Psoas muscle (tissue), 8 donors: Measurements from ENCODE around the gene ADCY9. TPM values are rescaled to one million over a fixed set of nuclear protein-coding genes. Genes with fewer than 3 reads are reported as not detected.

Experiments used
- ATAC-seq, 4 donors: fragments of 200-7000 bp; cut with Tn5 transposase; one replicate each; pipeline ENCODE4 v1.9.1; 2020; ENCODE audit warnings: moderate library complexity in 3 of 4, mild to moderate bottlenecking in 2 of 4
- DNase-seq, 2 donors: peaks; one replicate each; pipeline ENCODE4 v3.0.0-alpha.2; 2020
- H3K27ac ChIP-seq: fragments of 200-600 bp; one replicate; pipeline ENCODE4 v1.8.0; 2022
- H3K27me3 ChIP-seq, 3 donors: fragments of 200-600 bp in 1 of 3; one replicate each; pipeline versions ENCODE4 v1.6.1 to v1.8.0; 2013 to 2022; ENCODE audit warnings: low read length in 2 of 3, mild to moderate bottlenecking in 2 of 3, moderate library complexity in 1 of 3; ENCODE audit not compliant: insufficient read depth in 3 of 3
- H3K36me3 ChIP-seq, 2 donors: fragments of 200-600 bp in 1 of 2; one replicate each; pipeline versions ENCODE4 v1.6.1 to v1.8.0; 2013 to 2022; ENCODE audit warnings: low read depth in 1 of 2, mild to moderate bottlenecking in 1 of 2, moderate library complexity in 1 of 2; ENCODE audit not compliant: insufficient read depth in 1 of 2
- H3K4me1 ChIP-seq: fragments of 200-600 bp; one replicate; pipeline ENCODE4 v1.8.0; 2022
- H3K4me3 ChIP-seq: fragments of 200-600 bp; one replicate; pipeline ENCODE4 v1.8.0; 2022; ENCODE audit warnings: mild to moderate bottlenecking
- H3K9me3 ChIP-seq: fragments of 200-600 bp; one replicate; pipeline ENCODE4 v1.8.0; 2022
- CTCF ChIP-seq: fragments of 200-600 bp; IDR thresholded peaks from one replicate; pipeline ENCODE4 v1.8.0; 2022; ENCODE audit warnings: antibody characterized with exemption
- WGBS, 3 donors: extraction: QIAGEN DNeasy Blood & Tissue Kit; methylation state at CpG; one replicate each; pipeline versions ENCODE4 v1.1.6 to v1.1.7; 2013; 5-methylcytosine and 5-hydroxymethylcytosine counted together
- intact Hi-C, 2 donors: fragments of 100-400 bp; cut with DNase I; formaldehyde crosslinking; loops; one replicate each; pipeline versions ENCODE4 v1.11.0 to v1.14.2; 2022
- polyA plus RNA-seq, 3 donors: library from polyadenylated mRNA; stranded (reverse); fragments of 200-250 nt; gene quantifications; one replicate each; pipeline ENCODE4 v1.2.3, GENCODE V29; 2013
- total RNA-seq, 4 donors: library from RNA; stranded (reverse); fragmentation: NEBNext Ultra II Directional in 2 of 4; extraction: Animal tissue kit (Norgen Biotek cat#: 25700) in 2 of 4; gene quantifications; one replicate each; pipeline versions ENCODE4 v1.2.1 to v1.2.4, GENCODE V29; 2021 to 2023
- donor health status: healthy with polysubstance abuse.
- donor health status: DM: no; HTN: no; CAD: no; lungs with moderate emphysema.
- donor health status: Bipolar disorder and iron deficiency.
- donor health status: healthy.
- donor health status: DM: yes; HTN: yes; CAD: no.
- donor health status: DM: no; HTN: no; CAD: no.
- donor health status: DM: no; HTN: no; CAD: no.
- donor health status: DM: yes; HTN: yes; CAD: no.

ADCY9 gene
- total and polyA plus RNA-seq, 7 donors = 9.0 to 134 (median 44.9) TPM

DNA sequence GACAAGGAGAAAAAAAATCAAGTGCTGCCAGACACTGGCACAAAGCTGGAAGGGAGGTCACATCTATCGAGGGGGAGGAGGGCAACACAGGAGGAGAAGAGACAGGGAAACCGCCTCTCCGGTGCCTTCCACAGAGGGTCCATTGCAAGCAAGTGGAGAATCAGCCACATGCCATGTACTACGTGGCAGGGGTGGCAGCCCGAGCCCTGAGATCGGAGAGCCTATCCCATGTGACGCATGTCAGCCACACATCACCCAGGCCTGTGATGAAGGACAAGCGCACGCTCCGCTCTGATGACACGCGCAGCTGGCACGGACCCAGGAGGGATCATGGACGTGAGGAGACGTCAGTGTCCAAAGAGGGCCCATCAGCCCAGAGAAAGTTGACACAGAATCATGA is 30.1 kb downstream of the ADCY9 start:
- intact Hi-C loops = loop anchor here in 1 of 2 donors (5.0 kb wide), 1 partner anchor 34 kb away; no protein-coding TSS in a partner anchor
- peak overlapping the region; percentile 90 for H3K27ac ChIP-seq
- ATAC-seq = peak; percentile 48 to 76 (median 53)
- H3K9me3 ChIP-seq = no peaks in the 10 kb centered on the region
- no peaks in the 10 kb centered on the region for H3K36me3 ChIP-seq
- H3K4me3 ChIP-seq = no peak overlapping the region
- WGBS, 3 donors = 75 to 81% (median 75%) methylated on average over 15 of the region's 15 CpGs
- TF ChIP-seq CTCF = no peak
- no peaks in the 10 kb centered on the region for H3K27me3 ChIP-seq
- peaks cover 65% of the 10 kb centered on the region for H3K4me1 ChIP-seq
- peak; percentile 79 to 86 for DNase-seq

- ATAC-seq = no peak
- no peak overlapping the region for H3K4me3 ChIP-seq
- H3K9me3 ChIP-seq = no peaks in the 10 kb centered on the region
- no peak for TF ChIP-seq CTCF
- DNase-seq = no peak
- intact Hi-C loops = loop anchor here in 1 of 2 donors (5.0 kb wide), 1 partner anchor 33 kb away; no protein-coding TSS in a partner anchor
- 72 to 83% (median 72%) methylated on average over 12 of the region's 12 CpGs for WGBS, 3 donors
- peaks cover 64% of the 10 kb centered on the region for H3K4me1 ChIP-seq
- no peaks in the 10 kb centered on the region for H3K36me3 ChIP-seq
- H3K27ac ChIP-seq = no peak overlapping the region
- no peaks in the 10 kb centered on the region for H3K27me3 ChIP-seq
Measured at GRCh38 chr16:4085405-4085970, 30.8 kb downstream of the ADCY9 start.

DNA sequence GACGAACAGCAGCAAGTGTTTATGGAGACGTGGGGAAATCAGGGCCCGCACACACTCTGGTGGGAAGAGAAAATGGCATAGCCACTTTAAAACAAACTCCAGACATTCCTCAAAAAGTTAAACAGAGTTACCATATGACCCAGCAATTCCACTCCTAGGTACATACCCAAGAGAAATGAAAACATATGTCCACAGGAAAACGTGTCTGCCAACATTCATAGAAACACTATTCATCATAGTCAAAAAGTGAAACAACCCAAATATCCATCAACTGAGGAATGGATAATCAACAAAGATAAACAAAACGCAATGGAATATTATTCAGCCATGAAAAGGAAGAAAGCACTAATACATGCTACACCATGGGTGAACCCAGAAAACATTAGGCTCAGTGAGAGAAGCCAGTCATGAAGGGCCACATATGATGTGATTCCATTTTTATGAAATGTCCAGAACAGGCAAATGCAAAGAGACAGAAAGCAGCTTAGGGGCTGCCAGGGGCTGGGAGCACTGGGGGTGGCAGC is 32.8 kb downstream of the ADCY9 start:
- no peaks in the 10 kb centered on the region for H3K9me3 ChIP-seq
- no peak for TF ChIP-seq CTCF
- ATAC-seq (no peak), DNase-seq (no peak)
- no peaks in the 10 kb centered on the region for H3K36me3 ChIP-seq
- intact Hi-C loops = no loop called here
- no peak overlapping the region for H3K4me3 ChIP-seq
- no peak overlapping the region for H3K27ac ChIP-seq
- WGBS, 3 donors = 91 to 96% (median 93%) methylated on average over 5 of the region's 5 CpGs
- H3K27me3 ChIP-seq = no peaks in the 10 kb centered on the region
- H3K4me1 ChIP-seq = peaks cover 43% of the 10 kb centered on the region

- H3K9me3 ChIP-seq = no peaks in the 10 kb centered on the region
- H3K27me3 ChIP-seq = no peaks in the 10 kb centered on the region
- intact Hi-C loops = no loop called here
- no peak for TF ChIP-seq CTCF
- no peak for ATAC-seq
- DNase-seq = no peak
- no peak overlapping the region for H3K27ac ChIP-seq
- H3K4me1 ChIP-seq = peaks cover 35% of the 10 kb centered on the region
- WGBS, 3 donors = 90 to 92% (median 90%) methylated on average over 15 of the region's 15 CpGs
- H3K36me3 ChIP-seq = no peaks in the 10 kb centered on the region
- no peak overlapping the region for H3K4me3 ChIP-seq
Measured at GRCh38 chr16:4082474-4083044, 33.7 kb downstream of the ADCY9 start.
